KG1 (cell line): ENCODE data around the gene NSF.

Experiments
- DNase-seq: peaks from one replicate; lab custom pipeline; 2025; lab: John Stamatoyannopoulos, UW

The NSF gene

GRCh38 chr17:46717999-46718398 lies 127.5 kb downstream of the NSF start:
- no peak for DNase-seq

- DNase-seq: no peak
These were observed 129.4 kb downstream of the NSF start for GRCh38 chr17:46719891-46720290.

GRCh38 chr17:46720408-46720807 lies 129.9 kb downstream of the NSF start:
- DNase-seq: no peak

GRCh38 chr17:46722662-46723285 lies 132.3 kb downstream of the NSF start:
- DNase-seq: no peak

GRCh38 chr17:46726206-46726605 lies 135.7 kb downstream of the NSF start:
- no peak for DNase-seq

GRCh38 chr17:46727572-46728348 lies 137.3 kb downstream of the NSF start:
- no peak for DNase-seq

- DNase-seq: no peak
These were observed 139.6 kb downstream of the NSF start for GRCh38 chr17:46730026-46730425.

GRCh38 chr17:46730679-46731078 lies 140.2 kb downstream of the NSF start:
- no peak for DNase-seq

- DNase-seq: no peak
These were observed 141.7 kb downstream of the NSF start for GRCh38 chr17:46732160-46732559.

GRCh38 chr17:46732754-46733398 lies 142.4 kb downstream of the NSF start:
- DNase-seq: no peak

GRCh38 chr17:46733837-46734475 lies 143.5 kb downstream of the NSF start:
- no peak for DNase-seq

- peak; percentile 17 for DNase-seq
These were observed 145.6 kb downstream of the NSF start for GRCh38 chr17:46736100-46736499.

GRCh38 chr17:46737326-46737725 lies 146.9 kb downstream of the NSF start:
- no peak for DNase-seq

- no peak for DNase-seq
These were observed 148.1 kb downstream of the NSF start for GRCh38 chr17:46738544-46738943.

- no peak for DNase-seq
These were observed 149.5 kb downstream of the NSF start for GRCh38 chr17:46739982-46740381.

- DNase-seq: no peak
These were observed 150.8 kb downstream of the NSF start for GRCh38 chr17:46741122-46741730.

GRCh38 chr17:46742565-46743270 lies 152.2 kb downstream of the NSF start:
- DNase-seq: peak; percentile 8

- DNase-seq: no peak
These were observed 154.0 kb downstream of the NSF start for GRCh38 chr17:46744441-46744840.

GRCh38 chr17:46745376-46745775 lies 154.9 kb downstream of the NSF start:
- peak; percentile 4 for DNase-seq

- no peak for DNase-seq
These were observed 161.0 kb downstream of the NSF start for GRCh38 chr17:46751425-46751824.

- DNase-seq: no peak
These were observed 163.3 kb downstream of the NSF start for GRCh38 chr17:46753776-46754175.
